ENCODE results near the gene IRAK1. TPM values are rescaled to one million over a fixed set of nuclear protein-coding genes. Genes with fewer than 3 reads are reported as not detected.

The IRAK1 gene
- total and polyA plus RNA-seq, 10 of the 15 experiments (the other 5 are each of a cell fraction or from before 2014, with no cell fraction given), result 4.2 to 136 (median 39.5) TPM

DNA sequence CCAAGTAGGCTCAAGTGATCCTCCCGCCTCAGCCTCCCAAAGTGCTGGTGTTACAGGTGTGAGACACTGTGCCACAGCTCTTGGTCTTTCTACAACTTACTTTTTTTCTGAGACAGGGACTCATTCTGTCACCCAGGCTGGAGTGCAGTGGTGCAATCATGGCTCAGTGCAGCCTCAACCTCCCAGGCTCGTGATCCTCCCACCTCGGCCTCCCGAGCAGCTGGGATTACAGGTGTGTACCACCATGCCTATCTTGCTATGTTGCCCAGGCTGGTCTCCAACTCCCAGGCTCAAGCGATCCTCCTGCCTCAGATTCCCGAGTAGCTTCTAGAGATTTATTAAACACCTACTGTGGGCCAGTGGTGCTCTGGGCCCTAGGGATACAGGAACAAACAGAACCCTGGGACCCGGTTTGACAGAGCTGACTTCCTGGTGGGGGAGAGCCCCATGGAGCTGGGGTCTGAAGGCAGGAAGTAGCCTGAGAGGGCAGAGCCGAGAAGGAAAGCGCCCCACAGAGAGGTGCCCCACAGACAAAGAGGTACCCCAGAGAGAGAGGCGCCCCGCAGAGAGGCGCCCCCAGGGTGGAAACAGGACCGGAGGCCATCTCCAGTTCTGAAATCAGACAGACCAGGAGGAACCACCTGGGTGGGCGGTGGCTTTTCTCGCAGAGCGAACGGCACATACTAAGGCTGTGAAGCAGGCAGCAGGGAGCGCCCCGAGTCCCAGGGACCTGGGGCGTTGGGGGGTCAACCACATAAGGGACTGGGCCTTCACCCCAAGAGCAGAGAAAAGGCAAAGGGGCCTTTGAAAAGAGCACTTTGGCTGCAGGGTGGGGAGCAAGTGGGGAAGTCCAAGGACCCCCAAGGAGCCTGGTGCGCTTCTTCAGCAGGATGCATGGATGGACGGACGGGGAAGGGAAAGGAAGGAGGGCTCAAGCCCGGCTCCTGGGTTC, 5.0 kb downstream of the IRAK1 start (continued):
- TF ChIP-seq, protein P1, sequence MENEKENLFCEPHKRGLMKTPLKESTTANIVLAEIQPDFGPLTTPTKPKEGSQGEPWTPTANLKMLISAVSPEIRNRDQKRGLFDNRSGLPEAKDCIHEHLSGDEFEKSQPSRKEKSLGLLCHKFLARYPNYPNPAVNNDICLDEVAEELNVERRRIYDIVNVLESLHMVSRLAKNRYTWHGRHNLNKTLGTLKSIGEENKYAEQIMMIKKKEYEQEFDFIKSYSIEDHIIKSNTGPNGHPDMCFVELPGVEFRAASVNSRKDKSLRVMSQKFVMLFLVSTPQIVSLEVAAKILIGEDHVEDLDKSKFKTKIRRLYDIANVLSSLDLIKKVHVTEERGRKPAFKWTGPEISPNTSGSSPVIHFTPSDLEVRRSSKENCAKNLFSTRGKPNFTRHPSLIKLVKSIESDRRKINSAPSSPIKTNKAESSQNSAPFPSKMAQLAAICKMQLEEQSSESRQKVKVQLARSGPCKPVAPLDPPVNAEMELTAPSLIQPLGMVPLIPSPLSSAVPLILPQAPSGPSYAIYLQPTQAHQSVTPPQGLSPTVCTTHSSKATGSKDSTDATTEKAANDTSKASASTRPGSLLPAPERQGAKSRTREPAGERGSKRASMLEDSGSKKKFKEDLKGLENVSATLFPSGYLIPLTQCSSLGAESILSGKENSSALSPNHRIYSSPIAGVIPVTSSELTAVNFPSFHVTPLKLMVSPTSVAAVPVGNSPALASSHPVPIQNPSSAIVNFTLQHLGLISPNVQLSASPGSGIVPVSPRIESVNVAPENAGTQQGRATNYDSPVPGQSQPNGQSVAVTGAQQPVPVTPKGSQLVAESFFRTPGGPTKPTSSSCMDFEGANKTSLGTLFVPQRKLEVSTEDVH (IDR thresholded peaks at IDR 0.05; ENCODE audit: low read depth, partially characterized antibody), result no peak
- TF ChIP-seq, protein P2, sequence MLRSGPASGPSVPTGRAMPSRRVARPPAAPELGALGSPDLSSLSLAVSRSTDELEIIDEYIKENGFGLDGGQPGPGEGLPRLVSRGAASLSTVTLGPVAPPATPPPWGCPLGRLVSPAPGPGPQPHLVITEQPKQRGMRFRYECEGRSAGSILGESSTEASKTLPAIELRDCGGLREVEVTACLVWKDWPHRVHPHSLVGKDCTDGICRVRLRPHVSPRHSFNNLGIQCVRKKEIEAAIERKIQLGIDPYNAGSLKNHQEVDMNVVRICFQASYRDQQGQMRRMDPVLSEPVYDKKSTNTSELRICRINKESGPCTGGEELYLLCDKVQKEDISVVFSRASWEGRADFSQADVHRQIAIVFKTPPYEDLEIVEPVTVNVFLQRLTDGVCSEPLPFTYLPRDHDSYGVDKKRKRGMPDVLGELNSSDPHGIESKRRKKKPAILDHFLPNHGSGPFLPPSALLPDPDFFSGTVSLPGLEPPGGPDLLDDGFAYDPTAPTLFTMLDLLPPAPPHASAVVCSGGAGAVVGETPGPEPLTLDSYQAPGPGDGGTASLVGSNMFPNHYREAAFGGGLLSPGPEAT (IDR thresholded peaks at IDR 0.05; ENCODE audit: low read depth), result no peak
- TF ChIP-seq ZBED1 (IDR thresholded peaks at IDR 0.05; ENCODE audit: borderline replicate concordance) (no peak), RUNX3 (IDR thresholded peaks at IDR 0.05; ENCODE audit: low read length) (no peak), CEBPB (IDR thresholded peaks at IDR 0.05; ENCODE audit: borderline replicate concordance in 1 of 2, low read depth in 2 of 2, low read length in 2 of 2) (no peak)
